Cardiac septum (tissue), 1 donor: ENCODE data around the gene ENTR1. TPM values are rescaled to one million over a fixed set of nuclear protein-coding genes. Genes with fewer than 3 reads are reported as not detected.
"Not testable (repeated sequence)": the region's sequence is repeated elsewhere in the genome, so short reads cannot be mapped to it uniquely, and the experiment has no call there.

Experiments
- DNase-seq: peaks from one replicate; pipeline ENCODE4 v3.0.0-alpha.2; 2020; ENCODE audit warnings: low spot score
- intact Hi-C: fragments of 100-400 bp; cut with DNase I; formaldehyde crosslinking; loops from one replicate; pipeline ENCODE4 v1.14.0; 2022
- total RNA-seq: library from RNA; stranded (reverse); fragmentation: NEBNext Ultra II Directional; extraction: Animal tissue kit (Norgen Biotek cat#: 25700); gene quantifications from one replicate; pipeline ENCODE4 v1.2.1, GENCODE V29; 2021
- donor health status: DM: no; HTN: no; CAD: no.

The ENTR1 gene
- total RNA-seq, 1 donor from 2014 or later, result 23.1 TPM

- no peak for DNase-seq
- intact Hi-C loops, result no loop called here
Observed at GRCh38 chr9:136424750-136425362, 14.4 kb upstream of the ENTR1 start.

GRCh38 chr9:136423432-136424146, 13.2 kb upstream of the ENTR1 start:
- intact Hi-C loops, result no loop called here
- no peak for DNase-seq

GRCh38 chr9:136422876-136423275, 12.5 kb upstream of the ENTR1 start:
- no peak for DNase-seq
- intact Hi-C loops, result no loop called here

GRCh38 chr9:136421791-136422190, 11.4 kb upstream of the ENTR1 start:
- DNase-seq, result no peak
- intact Hi-C loops, result no loop called here

- DNase-seq, result no peak
- intact Hi-C loops, result no loop called here
Observed at GRCh38 chr9:136419092-136419420, 8.6 kb upstream of the ENTR1 start.

GRCh38 chr9:136418182-136419091, 8.0 kb upstream of the ENTR1 start:
- intact Hi-C loops, result no loop called here
- DNase-seq, result no peak

GRCh38 chr9:136416914-136417313, 6.5 kb upstream of the ENTR1 start:
- intact Hi-C loops, result no loop called here
- DNase-seq, result no peak

GRCh38 chr9:136416427-136416826, 6.0 kb upstream of the ENTR1 start:
- DNase-seq, result no peak
- intact Hi-C loops, result no loop called here

- intact Hi-C loops, result no loop called here
- no peak for DNase-seq
Observed at GRCh38 chr9:136412962-136413361, 2.5 kb upstream of the ENTR1 start.

GRCh38 chr9:136411378-136411777, 964 bp upstream of the ENTR1 start:
- DNase-seq, result no peak
- intact Hi-C loops, result loop anchor here (1.0 kb wide), 1 partner anchor 27 kb away; no protein-coding TSS in a partner anchor

GRCh38 chr9:136409557-136410455, 608 bp downstream of the ENTR1 start:
- no peak for DNase-seq
- intact Hi-C loops, result no loop called here

GRCh38 chr9:136407911-136408310, 2.5 kb downstream of the ENTR1 start:
- intact Hi-C loops, result no loop called here
- no peak for DNase-seq

GRCh38 chr9:136407061-136407460, 3.4 kb downstream of the ENTR1 start:
- intact Hi-C loops, DNase-seq: not testable (repeated sequence)

GRCh38 chr9:136405904-136406303, 4.5 kb downstream of the ENTR1 start:
- DNase-seq, result not testable (repeated sequence)

GRCh38 chr9:136405481-136405880, 4.9 kb downstream of the ENTR1 start:
- intact Hi-C loops, result no loop called here
- no peak for DNase-seq

More at GRCh38 chr9:136405904-136406303, 4.5 kb downstream of the ENTR1 start:
- intact Hi-C loops, result not testable (repeated sequence)

GRCh38 chr9:136404801-136405136, 5.6 kb downstream of the ENTR1 start:
- intact Hi-C loops, result no loop called here

GRCh38 chr9:136403915-136404800, 6.3 kb downstream of the ENTR1 start:
- no peak for DNase-seq
- intact Hi-C loops, result no loop called here

More at GRCh38 chr9:136404801-136405136, 5.6 kb downstream of the ENTR1 start:
- DNase-seq, result no peak

GRCh38 chr9:136403538-136403914, 6.9 kb downstream of the ENTR1 start:
- intact Hi-C loops, result no loop called here
- DNase-seq, result no peak

GRCh38 chr9:136402067-136402466, 8.3 kb downstream of the ENTR1 start:
- no peak for DNase-seq
- intact Hi-C loops, result no loop called here
